NCI-H2029 treated with DMSO at 0.1 percent for 48 hours (cell line): Measurements from ENCODE around the gene DHRSX.
"Not testable (repeated sequence)": the region's sequence is repeated elsewhere in the genome, so short reads cannot be mapped to it uniquely, and the experiment has no call there.

Experiments used
- DNase-seq: peaks from one replicate; lab custom pipeline; 2025; lab: John Stamatoyannopoulos, UW

The DHRSX gene

DNA sequence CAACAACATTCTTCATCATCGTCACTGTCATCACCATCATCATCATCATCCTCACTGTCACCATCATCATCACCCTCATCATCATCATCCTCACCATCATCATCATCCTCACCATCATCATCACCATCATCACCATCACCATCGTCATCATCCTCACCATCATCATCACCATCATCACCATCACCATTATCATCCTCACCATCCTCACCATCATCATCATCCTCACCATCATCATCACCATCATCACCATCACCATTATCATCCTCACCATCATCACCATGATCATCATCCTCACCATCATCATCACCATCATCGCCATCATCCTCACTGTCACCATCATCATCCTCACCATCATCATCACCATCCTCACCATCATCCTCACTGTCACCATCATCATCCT lies 18.9 kb upstream of the DHRSX start:
- not testable (repeated sequence) for DNase-seq

DNA sequence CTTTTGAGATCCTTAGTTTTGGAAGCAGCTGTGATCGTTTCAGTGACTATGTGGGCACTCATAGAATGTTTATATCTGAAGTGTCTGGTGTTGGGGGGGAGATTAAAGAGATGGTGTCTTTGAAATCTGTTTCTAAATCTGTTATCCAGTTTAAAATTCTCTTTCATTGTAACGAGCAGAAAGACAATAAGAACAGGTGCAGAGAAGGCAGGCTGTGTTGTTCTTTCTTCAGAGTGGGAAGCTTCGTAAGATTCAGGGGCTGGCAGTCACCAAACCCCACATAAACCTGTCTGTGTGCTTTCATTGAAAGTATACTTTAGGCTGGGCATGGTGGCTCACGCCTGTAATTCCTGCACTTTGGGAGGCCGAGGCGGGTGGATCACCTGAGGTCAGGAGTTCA lies 16.3 kb upstream of the DHRSX start:
- DNase-seq, result no peak

- no peak for DNase-seq
Observed at GRCh38 chrX:2516623-2517022, 15.8 kb upstream of the DHRSX start.

- DNase-seq, result no peak
Observed at GRCh38 chrX:2514131-2514530, 13.4 kb upstream of the DHRSX start.

- no peak for DNase-seq
Observed at GRCh38 chrX:2513121-2513664, 12.4 kb upstream of the DHRSX start.

GRCh38 chrX:2512501-2512900 lies 11.7 kb upstream of the DHRSX start:
- no peak for DNase-seq

DNA sequence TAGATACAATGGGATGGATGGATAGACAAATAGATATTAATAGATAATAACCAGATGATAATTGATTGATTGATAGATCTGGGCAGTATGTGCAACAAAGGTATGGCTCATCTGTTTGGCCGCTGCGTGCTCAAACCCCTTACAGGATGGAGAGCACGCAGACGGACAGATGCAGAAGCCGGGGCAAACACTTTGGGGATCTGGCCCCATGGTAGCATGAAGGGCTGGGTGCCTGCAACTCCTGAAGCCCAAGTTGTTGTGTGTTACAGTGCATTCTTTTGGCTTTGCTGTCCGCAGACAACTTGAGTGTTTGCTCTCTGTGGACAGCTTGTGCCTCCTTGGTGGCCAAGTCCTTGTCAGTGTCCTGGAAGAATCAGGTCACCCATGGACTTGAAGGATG lies 10.6 kb upstream of the DHRSX start:
- no peak for DNase-seq

DNA sequence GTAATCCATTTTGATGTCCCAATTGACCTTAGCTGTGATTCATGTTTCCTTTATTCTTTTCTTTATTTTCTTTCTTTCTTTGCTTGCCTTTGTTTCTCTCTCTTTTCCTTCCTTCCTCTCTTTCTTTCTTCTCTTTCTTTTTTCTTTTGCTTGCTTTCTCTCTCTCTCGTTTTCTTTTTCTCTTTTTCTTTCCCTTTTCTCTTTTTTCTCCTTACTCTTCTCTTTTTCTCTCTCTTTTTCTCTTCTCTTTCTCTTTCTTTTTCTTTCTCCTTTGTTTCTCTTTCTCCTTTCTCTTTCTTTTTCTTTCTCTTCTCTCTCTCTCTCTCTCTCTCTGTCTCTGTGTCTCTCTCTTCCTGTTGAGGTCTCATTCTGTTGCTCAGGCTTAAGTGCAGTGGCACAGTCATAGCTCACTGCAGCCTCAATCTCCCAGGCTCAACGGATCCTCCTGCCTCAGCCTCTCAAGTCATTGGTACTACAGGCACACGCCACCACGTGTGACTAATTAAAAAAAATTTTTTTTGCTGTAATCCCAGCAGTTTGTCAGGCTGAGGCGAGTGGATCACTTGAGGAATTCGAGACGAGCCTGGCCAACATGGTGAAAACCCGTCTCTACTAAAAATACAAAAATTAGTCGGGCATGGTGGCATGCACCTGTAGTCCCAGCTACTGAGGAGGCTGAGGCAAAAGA lies 8.0 kb upstream of the DHRSX start:
- DNase-seq, result no peak

DNA sequence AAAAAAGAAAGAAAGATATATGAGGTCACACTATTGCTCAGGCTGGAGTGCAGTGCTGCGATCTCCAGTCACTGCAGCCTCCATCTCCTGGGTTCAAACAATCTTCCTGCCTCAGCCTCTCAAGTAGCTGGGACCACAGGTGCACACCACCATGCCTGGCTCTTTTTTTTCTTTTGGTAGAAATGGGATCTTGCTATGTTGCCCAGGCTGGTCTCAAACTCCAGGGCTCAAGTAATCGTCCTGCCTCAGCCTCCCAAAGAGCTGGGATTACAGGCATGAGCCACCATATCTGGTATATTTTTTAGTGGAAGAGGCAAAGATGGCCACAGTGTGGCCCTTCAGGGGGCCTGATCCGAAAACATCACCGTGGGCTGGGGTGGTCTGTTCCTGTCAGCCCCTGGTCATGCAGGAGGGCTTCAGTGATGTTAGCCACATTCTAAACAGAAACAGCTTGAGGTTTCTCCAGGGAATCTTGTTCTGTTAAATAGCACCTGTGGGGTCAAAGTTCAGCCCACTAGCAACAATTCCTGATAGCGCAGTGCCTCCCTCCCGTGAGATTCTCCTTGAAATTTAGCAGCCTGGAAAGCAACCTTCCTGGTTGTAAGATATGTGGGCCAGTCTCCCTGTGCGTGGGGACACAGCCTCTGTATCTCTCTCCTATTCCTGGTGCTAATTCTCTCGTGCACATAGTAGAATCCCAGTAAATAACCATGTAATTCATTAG lies 7.3 kb upstream of the DHRSX start:
- no peak for DNase-seq

- no peak for DNase-seq
Observed at GRCh38 chrX:2507196-2507595, 6.4 kb upstream of the DHRSX start.

- not testable (repeated sequence) for DNase-seq
Observed at GRCh38 chrX:2505341-2505740, 4.6 kb upstream of the DHRSX start.

DNA sequence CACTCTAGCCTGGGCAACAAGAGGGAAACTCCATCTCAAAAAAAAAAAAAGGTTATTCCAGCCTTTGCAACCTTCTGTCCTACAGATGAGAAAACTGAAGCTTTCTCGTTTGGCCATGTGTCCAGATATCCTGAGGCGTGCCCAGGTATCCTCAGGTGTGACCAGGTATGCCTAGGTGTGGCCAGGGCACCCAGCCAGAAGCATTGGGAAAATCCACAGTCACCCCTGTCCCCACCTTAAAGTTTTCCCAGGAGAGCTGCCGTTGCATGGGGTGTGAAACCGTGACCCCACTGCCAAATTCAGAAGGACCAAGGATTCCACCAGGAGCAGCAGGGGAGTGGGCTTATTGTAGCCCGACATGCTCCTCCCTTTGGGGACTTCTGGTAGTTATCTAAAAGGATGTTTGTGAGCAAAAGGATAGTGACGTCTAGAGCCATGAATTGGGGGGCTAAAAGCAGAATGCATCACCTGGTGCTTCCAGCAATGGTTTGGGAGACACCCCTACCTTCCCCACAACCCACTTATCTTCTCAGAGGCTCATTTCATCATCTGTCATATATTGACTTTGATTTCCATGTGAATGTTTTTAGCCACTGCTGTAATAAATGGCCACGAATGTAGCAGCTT lies 4.0 kb upstream of the DHRSX start:
- no peak for DNase-seq

- DNase-seq, result no peak
Observed at GRCh38 chrX:2503591-2504500, 3.1 kb upstream of the DHRSX start.

- DNase-seq, result no peak
Observed at GRCh38 chrX:2502668-2503519, 2.1 kb upstream of the DHRSX start.

DNA sequence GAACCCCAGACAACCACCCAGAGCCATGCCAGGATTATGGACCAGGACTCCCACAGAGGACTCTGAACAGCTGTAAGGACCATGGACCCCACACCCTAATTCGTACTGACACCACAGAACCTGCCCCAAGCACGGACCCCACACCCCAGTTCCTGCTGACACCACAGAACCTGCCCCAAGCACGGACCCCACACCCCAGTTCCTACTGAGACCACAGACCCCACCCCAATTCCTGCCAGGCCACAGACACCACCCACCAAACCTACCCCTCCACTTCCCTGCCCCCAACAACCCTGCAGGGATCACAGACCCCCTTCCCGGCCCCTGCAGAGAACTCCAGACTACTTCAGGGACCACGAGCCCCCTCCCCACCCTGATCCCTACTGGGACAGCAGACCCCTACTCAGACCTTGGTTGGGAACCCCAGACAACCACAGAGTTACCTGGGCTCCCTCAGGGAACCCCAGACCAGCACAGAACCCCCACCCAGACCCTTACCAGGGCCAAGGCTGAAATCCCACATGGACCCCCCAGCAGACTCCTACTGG lies 1.4 kb upstream of the DHRSX start:
- no peak for DNase-seq

DNA sequence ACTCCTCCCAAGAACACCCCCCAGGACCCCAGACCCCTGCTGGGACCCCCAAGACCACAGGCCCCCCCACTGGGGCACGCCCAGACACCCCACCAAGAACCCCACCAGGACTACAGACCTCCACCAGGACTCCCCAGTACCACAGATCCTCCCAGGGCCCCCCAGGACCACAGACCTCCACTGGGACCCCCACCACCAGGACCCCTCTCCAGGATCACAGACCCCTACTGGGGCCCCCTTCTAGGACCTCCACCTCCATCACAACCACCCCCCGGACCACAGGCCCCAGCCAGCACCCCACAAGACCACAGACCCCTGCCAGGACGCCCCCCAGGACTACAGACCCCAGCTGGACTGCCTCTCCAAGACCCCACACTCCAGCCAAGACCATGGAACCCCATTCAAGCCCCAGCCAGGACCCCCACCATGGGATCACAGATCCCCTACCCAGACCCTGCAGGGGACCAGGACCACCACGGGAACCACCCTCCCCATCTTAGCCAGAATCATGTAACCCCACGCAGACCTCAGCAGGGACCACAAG lies 855 bp upstream of the DHRSX start:
- DNase-seq, result no peak

DNA sequence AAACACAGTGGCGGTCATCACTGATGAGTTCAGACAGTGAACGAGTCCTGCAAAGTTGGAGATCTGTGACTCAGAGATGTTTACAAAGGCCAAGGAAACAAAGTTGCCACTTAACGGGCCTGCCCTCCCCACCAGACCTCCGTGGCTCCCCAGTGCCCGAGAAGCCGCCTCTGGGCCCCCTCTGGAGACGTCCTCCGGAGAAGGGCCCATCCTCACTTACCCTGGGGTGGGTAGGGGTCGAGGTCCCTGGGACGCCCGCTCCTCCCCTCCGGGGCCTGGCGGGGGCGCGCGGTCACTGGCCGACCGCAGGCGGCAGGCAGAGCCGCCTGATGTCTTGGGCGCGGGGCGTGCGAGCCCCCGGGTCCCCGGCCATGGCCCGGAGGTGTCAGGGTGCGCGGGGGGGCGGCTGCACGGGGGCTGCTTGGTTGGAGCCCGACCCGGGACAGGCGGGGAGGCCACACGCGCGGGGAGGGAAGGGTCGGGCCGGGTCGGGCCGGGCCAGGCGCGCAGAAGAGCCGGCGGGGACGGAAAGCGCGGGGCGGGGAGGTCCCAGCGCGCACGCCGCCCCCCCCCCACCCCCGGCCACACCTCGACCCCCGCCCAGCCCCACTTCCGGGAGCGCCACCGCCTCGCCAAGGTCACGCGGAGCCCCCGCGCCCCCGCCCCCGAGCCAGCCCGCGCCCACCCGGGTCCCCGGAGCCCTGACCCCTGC lies 529 bp downstream of the DHRSX start:
- DNase-seq, result no peak

GRCh38 chrX:2499507-2499906 lies 1.3 kb downstream of the DHRSX start:
- DNase-seq, result no peak

DNA sequence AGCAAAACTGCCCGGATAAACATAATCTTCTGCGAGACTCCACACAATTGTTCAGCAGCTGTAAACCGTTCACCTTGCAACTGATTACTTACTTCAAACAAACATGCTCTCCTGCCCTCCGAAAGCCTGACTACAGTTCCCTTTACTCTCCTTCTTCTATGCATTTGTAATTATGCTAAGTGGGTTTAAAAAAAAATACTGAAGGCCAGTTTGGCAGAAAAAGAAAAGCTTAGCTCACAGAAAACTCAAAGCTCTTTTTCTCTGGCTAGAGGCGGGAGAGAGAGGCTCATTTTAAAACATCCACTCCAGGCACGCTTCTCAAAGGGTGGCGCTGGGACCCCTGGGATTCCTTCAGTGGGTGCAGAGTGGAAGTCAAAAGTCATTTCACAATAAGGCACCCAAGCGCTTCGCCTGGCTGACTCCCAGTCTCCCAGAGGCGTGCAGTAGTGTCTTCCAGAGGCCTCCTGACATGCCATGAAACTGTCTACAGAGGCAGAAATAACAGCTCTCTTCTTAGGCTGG lies 1.9 kb downstream of the DHRSX start:
- no peak for DNase-seq
